Hematopoietic multipotent progenitor cell treated with erythropoietin and hydrocortisone succinate and interleukin-3 and kit ligand, for 17 days (in vitro differentiated cells): Measurements from ENCODE around the gene SLX4IP.

ENCODE experiments used
- DNase-seq: peaks from one replicate; pipeline ENCODE4 v3.0.0-alpha.2; 2015; ENCODE audit warnings: low spot score

The SLX4IP gene

DNA sequence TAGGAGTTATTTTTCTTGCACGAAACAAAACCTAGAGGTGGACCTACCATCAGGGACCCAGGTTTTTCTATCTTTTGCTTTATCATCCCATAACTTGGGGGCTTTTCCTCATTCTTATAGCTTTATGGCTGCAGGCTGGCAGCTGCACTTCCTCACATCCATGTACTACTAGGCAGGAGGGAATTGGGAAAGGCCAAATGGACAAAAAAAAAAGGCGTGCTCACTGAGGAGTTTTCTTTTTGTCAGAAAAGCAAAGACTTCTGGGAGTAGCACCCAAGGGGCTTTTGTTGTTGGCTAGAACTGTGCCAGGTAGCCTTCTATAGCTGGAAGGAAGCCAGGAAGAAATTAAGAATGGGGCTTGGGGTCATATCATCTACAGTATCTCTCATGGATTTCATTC is 61.4 kb downstream of the SLX4IP start:
- DNase-seq, result no peak

DNA sequence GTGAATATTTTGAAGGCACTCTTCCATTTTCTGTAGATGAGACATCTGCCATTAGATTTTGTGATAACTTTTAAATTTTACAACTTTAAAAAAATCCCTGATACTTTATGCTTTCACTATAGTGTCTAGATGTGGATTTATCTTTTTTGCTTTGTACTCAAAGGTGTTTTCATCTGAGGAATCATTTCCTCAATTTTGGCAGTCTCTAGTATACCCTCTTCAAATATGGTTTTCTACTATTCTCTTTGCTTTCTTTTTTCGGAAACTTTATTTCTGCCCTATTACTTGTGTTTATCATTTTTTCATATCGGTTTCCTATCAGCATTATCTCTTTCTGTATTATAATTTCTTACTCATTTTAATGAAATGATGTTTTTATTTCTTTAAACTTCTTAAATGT is 62.2 kb downstream of the SLX4IP start:
- no peak for DNase-seq

DNA sequence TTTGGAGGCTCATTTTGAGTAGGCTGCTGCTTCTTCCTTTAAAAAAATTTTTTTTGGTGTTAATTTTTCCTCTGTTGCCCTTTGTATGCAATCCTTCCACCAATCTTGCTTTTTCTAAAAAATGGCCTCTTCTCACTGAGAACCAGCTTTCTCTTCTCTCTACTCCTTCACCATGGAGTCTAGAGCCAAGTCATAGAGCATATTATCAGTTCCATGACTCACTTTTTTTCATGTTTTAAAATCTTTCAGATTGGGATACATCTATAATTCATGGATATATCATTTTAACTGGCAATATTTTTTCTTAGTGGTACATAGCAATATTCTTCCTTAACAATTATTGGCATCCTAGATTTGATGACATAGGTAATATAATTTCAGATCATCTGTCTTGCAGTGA is 62.7 kb downstream of the SLX4IP start:
- DNase-seq, result peak; percentile 62

DNA sequence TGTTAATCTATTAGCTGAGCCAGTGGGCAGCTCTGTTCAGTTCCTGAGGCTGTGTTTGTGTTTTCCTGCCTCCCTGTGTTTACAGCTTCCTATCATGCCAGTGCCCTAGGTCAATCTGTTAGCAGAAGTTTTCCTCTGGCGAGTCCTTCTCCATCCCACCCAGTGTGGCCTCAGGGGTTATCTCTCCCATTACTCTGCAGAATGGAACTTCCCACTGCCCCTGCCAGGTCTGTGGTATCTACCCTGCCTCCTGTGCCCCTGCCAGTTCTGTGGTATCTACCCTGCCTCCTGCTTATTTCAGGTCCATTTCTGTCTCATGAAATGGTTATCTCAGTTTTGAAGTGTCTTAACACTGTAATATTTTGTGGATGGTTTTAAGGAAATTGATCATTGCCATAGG is 63.1 kb downstream of the SLX4IP start:
- DNase-seq, result peak; percentile 74

DNA sequence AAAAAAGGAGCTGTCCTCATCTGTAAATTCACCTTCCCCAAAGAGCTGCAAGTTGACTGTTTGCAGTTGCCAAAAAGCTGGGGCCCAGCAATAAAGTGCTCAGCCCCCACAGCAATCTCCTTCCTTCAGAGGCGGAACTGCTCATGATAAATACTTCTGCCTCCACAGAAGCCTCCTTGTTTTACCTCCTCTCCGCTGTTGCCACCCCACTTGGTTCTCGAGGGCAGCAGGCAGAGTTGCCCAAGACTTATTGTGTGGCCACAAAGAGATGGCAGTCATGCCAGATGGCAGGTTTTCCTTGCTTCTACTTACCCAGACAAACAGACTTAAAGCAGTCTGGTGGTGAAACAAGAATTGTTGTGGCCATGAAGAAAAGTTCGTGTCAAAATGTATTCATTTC is 66.3 kb downstream of the SLX4IP start:
- peak; percentile 42 for DNase-seq

DNA sequence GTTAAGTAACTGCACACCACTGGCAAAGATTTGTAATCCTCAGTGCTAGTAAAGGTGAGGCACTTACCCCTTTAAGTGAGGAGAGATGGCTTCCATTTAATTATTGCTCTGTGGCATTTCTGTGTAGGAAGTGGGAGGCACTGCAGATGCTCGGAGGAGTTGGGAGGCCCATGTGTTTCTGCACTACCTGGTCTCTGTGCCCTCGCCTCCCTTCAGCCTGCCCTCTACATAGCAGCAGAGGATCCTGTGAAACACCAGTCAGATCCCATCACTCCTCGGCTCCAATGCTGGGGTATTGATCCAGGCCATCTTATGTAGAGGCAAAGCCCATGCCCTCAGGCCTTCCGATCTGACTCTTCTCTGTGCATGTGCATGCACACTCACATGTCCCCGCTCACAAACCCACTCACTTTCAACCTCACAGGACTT is 67.0 kb downstream of the SLX4IP start:
- no peak for DNase-seq

DNA sequence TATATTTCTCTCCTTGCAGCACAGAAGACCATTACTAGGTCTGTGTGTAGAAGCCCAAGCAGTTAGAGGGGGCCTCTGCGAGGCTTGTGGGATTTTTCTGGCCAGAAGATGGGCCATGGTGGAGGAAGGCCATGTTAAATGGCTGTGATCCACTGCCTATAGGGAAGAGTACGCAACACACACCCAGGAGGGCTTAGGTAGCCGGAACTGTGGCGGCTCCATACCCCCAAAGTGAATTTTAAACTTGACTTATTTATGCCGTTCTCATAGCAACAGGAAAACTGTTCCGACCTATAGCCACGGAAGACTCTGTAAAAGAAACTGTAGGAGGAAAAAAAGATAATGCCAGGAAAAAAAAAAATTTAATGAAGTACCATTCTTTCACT is 69.5 kb downstream of the SLX4IP start:
- no peak for DNase-seq

DNA sequence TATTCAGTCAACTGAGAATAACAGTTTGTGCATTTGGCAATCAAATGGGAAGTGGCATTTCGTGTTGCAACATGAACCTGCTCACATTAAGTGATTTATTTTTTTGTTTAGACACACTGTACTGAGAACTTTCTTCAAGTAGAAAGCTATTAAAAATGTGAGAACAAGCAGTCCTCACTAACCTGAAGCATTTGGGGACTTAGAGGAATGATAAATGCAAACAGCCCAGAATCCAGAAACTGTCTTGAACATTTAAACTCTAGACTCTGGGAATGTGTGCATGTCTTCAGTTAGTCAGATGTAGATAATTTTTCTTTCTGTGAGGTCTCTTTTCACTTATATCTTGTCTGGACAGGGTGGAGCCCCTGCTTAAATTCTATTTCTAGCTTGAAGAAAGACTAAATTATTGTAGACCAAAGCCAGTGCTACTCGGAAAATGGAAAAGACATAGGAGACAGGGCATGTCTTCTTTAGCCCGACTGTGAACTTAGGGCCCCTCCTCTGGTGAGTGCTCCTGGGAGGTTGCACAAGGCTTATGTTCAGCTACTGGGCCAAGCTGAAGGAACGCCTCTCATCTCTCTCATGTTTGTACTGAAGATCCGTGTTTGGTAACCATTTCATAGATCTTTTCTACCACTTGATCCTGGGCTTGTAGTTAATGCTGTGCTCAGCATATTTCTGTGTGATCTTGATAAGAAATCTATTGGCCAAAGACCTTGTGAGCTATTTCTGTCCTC is 70.1 kb downstream of the SLX4IP start:
- peak; percentile 40 for DNase-seq

DNA sequence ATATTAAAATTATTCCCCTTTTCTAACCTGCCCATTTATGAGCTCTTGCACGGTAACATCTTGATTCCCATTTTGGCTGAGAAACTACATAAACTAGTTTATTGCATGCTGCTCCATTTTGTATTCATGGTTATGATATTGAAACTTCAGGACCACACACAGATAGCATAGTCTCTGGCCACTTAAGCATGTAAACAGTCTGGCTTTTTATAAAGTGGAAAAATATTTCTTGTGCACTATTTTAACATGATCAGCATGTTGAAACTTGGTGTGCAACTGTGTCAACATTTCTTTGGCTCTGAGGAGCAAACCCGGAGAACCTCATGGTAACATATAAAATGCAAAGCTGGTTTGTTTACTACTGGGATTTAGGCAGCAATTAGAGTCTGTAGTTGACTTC is 70.7 kb downstream of the SLX4IP start:
- no peak for DNase-seq

DNA sequence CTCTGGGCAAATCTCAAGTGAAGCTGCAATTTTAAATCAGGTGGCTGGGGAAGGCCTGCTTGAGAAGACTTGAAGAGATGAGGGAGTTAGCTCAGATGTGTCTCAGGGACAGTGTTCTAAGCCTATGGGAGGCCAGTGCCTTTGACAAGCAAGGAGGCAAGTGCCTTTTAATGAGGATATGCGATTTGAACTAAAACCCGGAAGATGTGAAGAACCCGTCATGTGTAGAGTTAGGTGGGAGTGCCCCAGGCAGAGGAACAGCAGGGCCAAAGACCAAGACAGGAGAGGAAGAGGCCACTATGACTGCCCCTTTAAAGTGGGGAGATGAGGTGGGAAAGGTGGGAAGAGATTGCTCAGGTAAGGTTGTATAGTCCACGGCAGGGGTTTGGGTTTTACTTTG is 71.9 kb downstream of the SLX4IP start:
- DNase-seq, result no peak

DNA sequence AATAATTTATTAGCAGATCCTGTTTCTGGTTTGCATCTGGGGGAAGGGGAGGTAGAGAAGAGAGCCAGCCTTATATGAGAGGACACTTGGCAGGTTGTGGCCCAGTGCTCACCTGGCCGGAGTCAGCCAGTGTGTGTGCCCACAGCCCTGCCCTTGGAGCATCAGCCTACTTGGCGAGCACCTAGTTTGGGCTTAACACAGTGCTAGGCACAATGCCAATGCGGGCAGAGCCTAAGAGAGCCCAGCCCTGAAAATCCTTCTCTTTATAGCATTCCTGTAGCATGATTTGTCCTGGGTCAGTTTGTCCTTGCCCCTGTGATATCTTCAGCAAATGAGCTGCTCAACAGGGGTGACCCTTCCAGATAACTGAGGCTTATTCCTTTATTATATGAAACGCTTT is 73.0 kb downstream of the SLX4IP start:
- peak; percentile 64 for DNase-seq

DNA sequence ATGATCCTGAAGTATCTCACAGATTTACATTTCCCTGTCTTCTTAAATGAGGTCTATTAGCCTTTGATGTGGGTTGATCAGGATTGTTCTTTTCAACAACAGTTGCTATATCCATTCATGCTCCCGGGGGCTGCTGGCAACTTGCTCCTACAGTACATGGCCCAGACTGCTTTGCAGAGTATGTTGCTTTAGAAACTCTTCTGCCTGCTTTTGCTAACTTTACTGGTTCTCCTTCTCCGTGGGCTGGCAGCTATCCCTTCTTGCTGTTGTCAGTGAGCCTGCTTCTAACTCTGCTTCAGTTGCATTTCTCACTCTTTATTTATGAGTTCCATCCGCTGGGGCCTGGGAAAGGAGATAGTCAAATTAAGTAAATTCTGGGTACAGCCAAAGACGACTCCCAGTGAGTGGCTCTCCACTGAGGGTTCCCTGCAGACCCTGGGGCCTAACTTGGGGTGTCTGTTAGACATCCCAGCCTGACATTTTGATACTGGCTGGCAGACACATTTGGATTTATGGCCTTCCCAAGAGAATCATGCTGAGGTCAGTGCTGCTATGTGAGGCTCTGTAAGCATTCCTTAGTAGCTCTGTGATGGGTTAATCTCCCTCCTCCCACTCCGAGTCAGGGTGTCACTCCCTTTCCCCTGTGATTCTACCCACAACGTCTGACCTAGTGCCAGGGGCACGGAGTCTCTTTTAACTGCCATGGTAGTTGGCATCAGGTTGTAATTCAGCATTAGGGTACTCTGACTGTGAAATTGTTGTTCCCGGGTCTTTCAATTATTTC is 73.6 kb downstream of the SLX4IP start:
- peak; percentile 58 for DNase-seq

DNA sequence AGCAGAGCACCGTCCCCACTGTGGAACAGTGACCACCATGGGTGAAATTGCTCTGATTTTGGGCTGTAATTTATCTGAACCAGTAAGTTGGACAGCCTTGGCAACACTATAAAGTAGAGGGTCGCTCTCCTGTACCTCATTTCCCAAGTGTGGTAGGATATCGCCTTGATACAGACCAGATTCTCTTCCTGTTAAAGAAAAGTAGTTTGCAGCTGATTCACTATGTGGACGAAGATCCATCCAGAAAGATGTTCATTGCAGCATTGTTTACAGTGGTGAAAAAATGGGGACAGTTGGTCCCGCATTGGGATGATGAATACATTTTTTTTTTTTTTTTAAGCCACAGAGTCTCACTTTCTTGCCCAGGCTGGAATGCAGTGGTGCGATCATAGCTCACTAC is 74.3 kb downstream of the SLX4IP start:
- no peak for DNase-seq

DNA sequence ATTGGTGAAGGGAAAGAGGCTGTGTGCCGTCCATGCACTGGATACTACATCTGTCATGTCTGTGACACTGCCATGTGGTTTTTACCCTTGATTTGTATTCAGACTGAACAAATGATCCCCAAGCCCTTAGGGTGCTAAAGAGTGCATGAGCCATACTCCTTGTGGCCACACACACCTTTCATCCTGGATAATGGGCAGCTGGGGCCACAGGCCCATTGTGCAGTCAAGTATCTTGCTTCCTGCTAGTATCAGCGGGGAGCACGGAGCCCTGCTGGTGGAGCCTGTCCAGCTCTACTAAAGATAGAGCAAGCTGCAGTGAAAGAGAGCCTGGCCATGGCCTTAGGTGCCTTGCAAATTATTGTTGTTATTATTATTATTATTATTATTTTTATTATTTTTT is 75.1 kb downstream of the SLX4IP start:
- no peak for DNase-seq

DNA sequence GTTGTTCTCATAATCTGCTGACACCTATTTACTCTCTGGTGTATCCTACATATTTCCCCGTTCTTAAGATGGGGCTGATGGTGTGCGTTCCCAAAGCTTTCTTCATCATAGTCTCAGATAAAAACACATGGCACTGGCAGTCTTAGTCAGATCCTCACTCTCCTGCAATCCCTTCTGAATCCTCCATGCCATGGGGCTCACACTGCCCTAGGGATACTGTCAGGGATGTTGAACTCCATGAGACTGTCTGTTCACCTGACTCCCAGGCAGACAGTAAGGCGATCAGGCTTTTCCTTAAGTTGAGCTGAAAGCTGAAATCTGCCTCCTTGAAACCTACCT is 76.0 kb downstream of the SLX4IP start:
- no peak for DNase-seq

DNA sequence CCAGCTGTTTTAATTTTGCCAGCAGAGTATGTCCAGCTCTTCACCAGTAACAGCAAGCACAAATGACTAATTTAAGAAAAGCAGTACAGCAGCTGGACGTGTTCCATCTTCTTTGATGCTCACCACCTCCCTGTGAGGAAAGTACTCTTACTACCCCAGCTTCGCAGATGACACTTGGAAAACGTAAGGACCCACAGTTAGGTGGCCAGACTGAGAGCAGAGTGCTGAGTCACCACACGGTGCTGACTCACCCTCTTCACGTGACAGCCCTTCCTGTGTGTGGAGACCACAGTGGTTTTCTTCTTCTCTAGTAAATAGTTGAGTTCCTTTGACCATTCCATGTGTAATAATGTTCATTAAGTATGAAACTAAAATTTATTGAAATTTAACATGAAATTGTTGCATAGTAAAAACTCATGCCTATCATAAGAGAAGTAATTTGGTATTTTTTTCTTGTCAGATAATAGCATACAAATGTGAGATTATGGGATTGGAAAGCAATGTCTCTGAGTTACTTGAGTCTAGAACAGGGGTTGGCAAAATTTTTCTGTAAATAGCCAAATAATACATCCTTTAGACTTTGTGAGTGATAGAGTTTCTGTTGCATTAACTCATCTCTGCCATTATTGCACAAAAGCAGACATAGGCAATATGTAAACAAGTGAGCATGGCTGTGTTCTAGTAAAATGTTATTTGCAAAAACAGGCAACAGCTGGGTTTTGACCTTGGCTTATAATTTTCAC is 76.6 kb downstream of the SLX4IP start:
- DNase-seq, result peak; percentile 98

DNA sequence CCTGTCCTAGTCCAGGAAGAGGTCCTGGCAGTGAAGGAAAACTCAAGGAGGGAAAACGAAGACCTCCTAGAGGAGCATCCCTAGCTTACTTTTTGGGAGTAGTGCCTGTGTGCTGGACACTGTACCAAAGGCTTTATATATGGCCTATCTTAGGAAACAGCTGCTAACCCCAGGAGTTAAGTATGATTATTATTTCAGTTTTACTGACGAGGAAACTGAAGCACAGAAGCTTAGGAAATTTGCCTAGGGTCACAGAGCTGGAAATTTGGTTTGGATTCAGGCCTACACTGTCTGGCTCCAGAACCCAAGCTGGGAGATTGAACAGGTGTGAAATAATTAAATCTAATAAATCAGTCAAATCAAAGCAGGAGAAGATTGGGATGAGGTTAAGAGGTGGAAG is 78.0 kb downstream of the SLX4IP start:
- no peak for DNase-seq

DNA sequence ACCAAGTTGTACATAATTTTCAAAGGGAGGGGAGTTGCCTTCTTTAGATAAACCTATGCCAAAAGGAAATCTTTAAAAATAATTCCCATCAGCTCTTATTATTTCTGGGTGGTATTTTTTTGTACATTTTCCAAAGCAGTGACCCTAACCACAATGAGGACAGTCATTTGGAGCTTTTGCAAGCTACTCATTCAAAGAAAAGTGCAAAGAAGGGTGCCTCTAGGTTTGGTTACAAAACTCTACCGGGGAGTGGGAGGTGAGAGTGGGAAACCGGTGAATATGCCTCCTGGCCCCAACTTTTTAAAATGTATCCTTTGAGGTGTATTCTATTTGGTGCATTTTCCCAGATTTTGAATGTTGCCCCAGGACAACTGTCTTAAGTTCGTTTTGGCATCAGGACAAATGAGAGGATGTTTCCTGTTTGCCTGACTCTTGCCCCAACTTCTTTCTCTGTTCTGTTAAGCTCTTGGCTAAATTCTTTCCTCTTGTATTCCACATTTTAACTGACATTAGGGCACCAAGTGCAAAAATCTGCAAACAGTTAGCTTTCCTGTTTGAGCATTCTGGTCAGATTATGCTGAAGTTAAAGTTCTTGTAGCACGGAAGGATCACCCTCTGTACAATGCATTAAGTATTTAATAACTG is 78.9 kb downstream of the SLX4IP start:
- no peak for DNase-seq

DNA sequence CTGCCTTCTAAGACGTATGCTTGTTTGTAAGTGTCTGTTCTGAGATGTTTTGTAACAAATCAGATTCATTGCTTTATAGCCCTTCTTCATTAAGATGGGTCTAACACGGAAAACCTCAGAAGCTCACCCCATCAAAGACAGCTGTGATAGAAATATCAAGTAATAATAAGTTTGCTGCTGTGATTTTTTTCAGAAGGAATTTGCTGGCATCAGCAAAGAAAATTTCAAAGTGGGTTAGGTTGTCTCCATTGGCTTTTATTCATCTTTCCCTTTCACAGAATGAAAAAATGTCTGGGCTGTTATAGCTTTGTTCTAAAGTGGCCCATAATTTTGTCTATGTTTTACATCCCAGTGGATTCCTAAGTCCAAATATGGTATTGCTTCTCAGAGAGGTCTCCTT is 81.4 kb downstream of the SLX4IP start:
- no peak for DNase-seq

DNA sequence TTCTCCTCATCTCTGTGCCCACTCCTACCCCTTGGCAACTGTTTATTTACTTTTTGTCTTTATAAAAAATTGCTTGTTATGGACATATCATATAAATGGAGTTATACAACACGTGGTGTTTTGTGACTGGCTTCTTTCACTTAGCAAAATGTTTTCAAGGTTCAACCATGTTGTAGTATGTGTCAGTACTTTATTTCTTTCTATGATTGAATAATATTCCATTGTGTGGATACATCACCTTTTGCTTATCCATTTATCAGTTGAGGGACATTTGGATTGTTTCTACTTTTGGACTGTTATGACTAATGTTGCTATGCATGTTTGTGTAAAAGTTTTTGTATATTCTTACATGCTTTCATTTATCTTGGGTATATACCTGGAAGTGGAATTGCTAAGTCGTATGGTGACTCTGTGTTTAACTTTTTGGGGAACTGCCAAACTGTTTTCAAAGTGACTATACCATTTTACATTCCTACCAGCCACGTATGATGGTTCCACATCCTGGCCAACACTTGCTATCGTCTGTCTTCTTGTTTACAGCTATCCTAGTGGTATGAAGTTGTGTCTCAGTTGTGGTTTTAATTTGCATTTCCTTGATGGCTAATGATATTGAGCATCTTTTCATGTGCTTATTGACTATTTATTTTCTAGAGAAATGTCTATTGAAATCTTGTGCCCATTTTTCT is 84.4 kb downstream of the SLX4IP start:
- DNase-seq, result peak; percentile 44

DNA sequence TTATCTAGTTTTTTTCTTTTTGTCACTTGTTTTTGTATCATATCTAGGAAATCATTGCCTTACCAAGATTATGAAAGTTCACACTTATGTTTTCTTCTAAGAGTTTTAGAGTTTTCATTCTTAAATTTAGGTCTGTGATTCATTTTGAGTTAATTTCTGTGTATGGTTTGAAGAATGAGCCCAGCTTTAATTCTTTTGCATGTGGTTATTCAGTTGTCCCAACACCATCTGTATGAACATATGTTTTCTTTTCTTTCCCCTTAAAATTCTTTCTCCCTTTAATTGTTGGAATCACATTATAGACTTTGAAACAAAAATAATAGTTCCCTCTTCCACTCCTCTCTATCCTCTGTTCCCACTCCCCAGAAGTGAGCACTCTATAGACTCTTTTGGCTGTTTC is 85.4 kb downstream of the SLX4IP start:
- no peak for DNase-seq
